Ovary (tissue), 9 donors: ENCODE results near the gene TBCD. TPM values are rescaled to one million over a fixed set of nuclear protein-coding genes. Genes with fewer than 3 reads are reported as not detected.

ENCODE experiments used
- DNase-seq, 5 donors: peaks; one replicate each; pipeline ENCODE4 v3.0.0-alpha.2; 2019 to 2020
- H3K27ac ChIP-seq, 2 donors: fragments of 200-600 bp; one replicate each; pipeline versions ENCODE4 v1.5.1 to v1.8.0; 2019 to 2022
- H3K27me3 ChIP-seq: fragments of 200-600 bp; one replicate; pipeline ENCODE4 v1.8.0; 2022
- H3K36me3 ChIP-seq: fragments of 200-600 bp; sonication (generic); one replicate; pipeline ENCODE4 v1.5.1; 2019
- H3K4me1 ChIP-seq: one replicate; pipeline ENCODE4 v1.8.1; 2013; ENCODE audit warnings: mild to moderate bottlenecking, moderate library complexity; ENCODE audit not compliant: insufficient read depth
- H3K4me3 ChIP-seq: fragments of 200-600 bp; sonication (generic); one replicate; pipeline ENCODE4 v1.5.1; 2017
- H3K9me3 ChIP-seq, 2 donors: fragments of 200-600 bp in 1 of 2; sonication (generic) in 1 of 2; one replicate each; pipeline versions ENCODE4 v1.5.1 to v1.8.1; 2013 to 2019; ENCODE audit warnings: mild to moderate bottlenecking in 1 of 2, moderate library complexity in 1 of 2
- CTCF ChIP-seq, 3 donors: fragments of 450-650 bp in 2 of 3; fragments of 200-600 bp in 1 of 3; IDR thresholded peaks; one replicate each; pipeline versions ENCODE4 v1.5.1 to v1.8.0; 2016 to 2022; ENCODE audit warnings: antibody characterized with exemption in 3 of 3, mild to moderate bottlenecking in 1 of 3
- EP300 ChIP-seq: sonication (generic); formaldehyde crosslinking; IDR thresholded peaks from one replicate; pipeline ENCODE4 v1.6.1; 2017; ENCODE audit warnings: antibody characterized with exemption
- POLR2A ChIP-seq: fragments of 450-650 bp; IDR thresholded peaks from one replicate; pipeline ENCODE4 v1.6.1; 2017; ENCODE audit warnings: antibody characterized with exemption, mild to moderate bottlenecking, moderate library complexity
- WGBS, 3 donors: extraction: QIAGEN DNeasy Blood & Tissue Kit in 1 of 3; methylation state at CpG; one replicate each; pipeline versions ENCODE4 v1.1.5 to v1.1.7; 2013 to 2017; 5-methylcytosine and 5-hydroxymethylcytosine counted together
- intact Hi-C, 4 donors: fragments of 100-400 bp; cut with DNase I; formaldehyde crosslinking; loops; one replicate each; pipeline versions ENCODE4 v1.11.0 to v1.15.1; 2022 to 2023
- polyA plus RNA-seq, 2 donors: library from polyadenylated mRNA; stranded (reverse); fragments of 200-250 nt in 1 of 2; fragments of 350-450 nt in 1 of 2; fragmentation: Illumina TruSeq in 1 of 2; extraction: RNeasy Lipid Tissue Mini Kit (QIAGEN cat#74804) in 1 of 2; gene quantifications; one replicate each; pipeline ENCODE4 v1.2.3, GENCODE V29; 2013 to 2014
- total RNA-seq, 7 donors: library from RNA; depleted of rRNA in 2 of 7; stranded (reverse); fragments of >200 nt in 2 of 7; fragmentation: NEBNext Ultra II Directional in 3 of 7; extraction: Animal tissue kit (Norgen Biotek cat#: 25700) in 3 of 7; gene quantifications; one replicate each; pipeline versions ENCODE4 v1.1.0 to v1.2.4, GENCODE V29; 2016 to 2023
- donor health status: DM: no; HTN: no; CAD: no; lungs with moderate emphysema.
- donor health status: DM: no; HTN: no; CAD: no.
- donor health status: Bipolar disorder and iron deficiency.
- donor health status: DM: yes; HTN: yes; CAD: no.
- donor health status: DM: no; HTN: no; CAD: no.
- donor health status: DM: yes; HTN: yes; CAD: no.

The TBCD gene
- total and polyA plus RNA-seq, 9 donors = 29.2 to 88.3 (median 59.2) TPM

- no peak overlapping the region for H3K4me3 ChIP-seq
- H3K36me3 ChIP-seq = no peaks in the 10 kb centered on the region
- H3K4me1 ChIP-seq = peaks cover 11% of the 10 kb centered on the region
- no peaks in the 10 kb centered on the region for H3K9me3 ChIP-seq
- DNase-seq = no peak
- no peak overlapping the region for H3K27ac ChIP-seq
- intact Hi-C loops = no loop called here
- TF ChIP-seq CTCF (IDR thresholded peaks at IDR 0.05) (no peak), POLR2A (no peak), EP300 (no peak)
- WGBS, 3 donors = 67 to 74% (median 70%) methylated on average over 28 to 38 of the region's 38 CpGs
- H3K27me3 ChIP-seq = no peaks in the 10 kb centered on the region
Observed at GRCh38 chr17:82703935-82704865, 47.7 kb upstream of the TBCD start.

GRCh38 chr17:82704886-82705285 is 47.0 kb upstream of the TBCD start:
- intact Hi-C loops = no loop called here
- no peaks in the 10 kb centered on the region for H3K9me3 ChIP-seq
- DNase-seq = no peak
- H3K4me1 ChIP-seq = peaks cover 6% of the 10 kb centered on the region
- no peaks in the 10 kb centered on the region for H3K36me3 ChIP-seq
- no peaks in the 10 kb centered on the region for H3K27me3 ChIP-seq
- no peak for TF ChIP-seq POLR2A
- no peak for TF ChIP-seq EP300
- TF ChIP-seq CTCF (IDR thresholded peaks at IDR 0.05) = no peak
- WGBS, 3 donors = 73 to 81% (median 79%) methylated on average over 13 of the region's 13 CpGs
- H3K4me3 ChIP-seq = no peak overlapping the region
- no peak overlapping the region for H3K27ac ChIP-seq

GRCh38 chr17:82705756-82706155 is 46.1 kb upstream of the TBCD start:
- TF ChIP-seq CTCF (IDR thresholded peaks at IDR 0.05) = no peak
- no peak for TF ChIP-seq POLR2A
- TF ChIP-seq EP300 = no peak
- Histone ChIP-seq H3K36me3 (no peaks in the 10 kb centered on the region), H3K4me3 (no peak overlapping the region), H3K27ac (no peak overlapping the region), H3K27me3 (no peaks in the 10 kb centered on the region), H3K9me3 (no peaks in the 10 kb centered on the region), H3K4me1 (peaks cover 6% of the 10 kb centered on the region)
- WGBS, 3 donors = 89 to 91% (median 91%) methylated on average over 18 of the region's 18 CpGs
- no peak for DNase-seq
- intact Hi-C loops = no loop called here

GRCh38 chr17:82709024-82709675 is 42.7 kb upstream of the TBCD start:
- Histone ChIP-seq H3K4me1 (no peaks in the 10 kb centered on the region), H3K36me3 (no peaks in the 10 kb centered on the region), H3K27ac (no peak overlapping the region), H3K9me3 (no peaks in the 10 kb centered on the region), H3K4me3 (no peak overlapping the region), H3K27me3 (no peaks in the 10 kb centered on the region)
- WGBS, 3 donors = 59 to 66% (median 60%) methylated on average over 4 to 9 of the region's 9 CpGs
- intact Hi-C loops = no loop called here
- DNase-seq = no peak
- TF ChIP-seq CTCF (IDR thresholded peaks at IDR 0.05) = no peak
